BJ (cell line): ENCODE measurements around the gene APBB2. TPM values are rescaled to one million over a fixed set of nuclear protein-coding genes. Genes with fewer than 3 reads are reported as not detected.
A peak's percentile ranks its signal among the peaks of the same experiment; 100 is the strongest.

Experiments
- CTCF ChIA-PET: fragments of 350-600 bp; formaldehyde crosslinking; extraction: SDS; loops from one replicate; lab custom pipeline; 2021; ENCODE audit warnings: antibody characterized with exemption, inconsistent platforms; lab: Yijun Ruan, JAX
- POLR2A ChIA-PET: fragments of 300-600 bp; sonication (Branson Sonifier 250); formaldehyde crosslinking; extraction: SDS; loops from one replicate; lab custom pipeline; 2021; ENCODE audit warnings: antibody characterized with exemption; lab: Charles Lee
- DNase-seq: peaks from one replicate; pipeline ENCODE4 v3.0.0-alpha.2; 2011; ENCODE audit warnings: low read depth
- H3K27me3 ChIP-seq: 2 replicates; pipeline ENCODE4 v1.6.0; 2011; ENCODE audit warnings: low read length; ENCODE audit not compliant: control insufficient read depth, insufficient read depth
- H3K36me3 ChIP-seq: 2 replicates; pipeline ENCODE4 v1.5.1; 2011; ENCODE audit warnings: low read length; ENCODE audit not compliant: control insufficient read depth, insufficient read depth
- H3K4me3 ChIP-seq: 2 replicates; pipeline ENCODE4 v1.5.1; 2011; ENCODE audit warnings: low read depth, mild to moderate bottlenecking, control low read depth, low read length
- CTCF ChIP-seq: IDR thresholded peaks from 2 replicates; pipeline ENCODE4 v1.5.1; 2011; ENCODE audit warnings: low read depth, mild to moderate bottlenecking, control low read depth, inconsistent platforms, low read length, moderate library complexity; ENCODE audit not compliant: insufficient read depth
- polyA plus RNA-seq: library from polyadenylated mRNA; depleted of rRNA; stranded (reverse); fragments of >200 nt; gene quantifications from 2 replicates; pipeline ENCODE4 v1.2.3, GENCODE V29; 2011

APBB2 gene
- polyA plus RNA-seq, 1 experiment = 50.3 TPM

- CTCF ChIA-PET = interaction anchor here (0.6 to 4.7 kb wide), 18 partner anchors 9 to 1907 kb away, joined by 3 to 34 read pairs (median 4); no protein-coding TSS in a partner anchor
- no peak for DNase-seq
- no peaks in the 10 kb centered on the region for H3K27me3 ChIP-seq
- TF ChIP-seq CTCF = peak; percentile 74
- H3K36me3 ChIP-seq = peaks cover 6% of the 10 kb centered on the region
- POLR2A ChIA-PET = no interaction called here
- no peak overlapping the region for H3K4me3 ChIP-seq
Measured at GRCh38 chr4:40897557-40898203, 316.7 kb downstream of the APBB2 start.

- no peak for DNase-seq
- Histone ChIP-seq H3K4me3 (no peak overlapping the region), H3K36me3 (peaks cover 12% of the 10 kb centered on the region), H3K27me3 (no peaks in the 10 kb centered on the region)
- no peak for TF ChIP-seq CTCF
- CTCF ChIA-PET = no interaction called here
- POLR2A ChIA-PET = no interaction called here
Measured at GRCh38 chr4:40890764-40891163, 323.6 kb downstream of the APBB2 start.

GRCh38 chr4:40890199-40890598 lies 324.1 kb downstream of the APBB2 start:
- no peak for DNase-seq
- POLR2A ChIA-PET = no interaction called here
- H3K27me3 ChIP-seq = no peaks in the 10 kb centered on the region
- no peak overlapping the region for H3K4me3 ChIP-seq
- CTCF ChIA-PET = no interaction called here
- no peak for TF ChIP-seq CTCF
- peaks cover 10% of the 10 kb centered on the region for H3K36me3 ChIP-seq

GRCh38 chr4:40888933-40889332 lies 325.4 kb downstream of the APBB2 start:
- Histone ChIP-seq H3K27me3 (no peaks in the 10 kb centered on the region), H3K36me3 (peaks cover 10% of the 10 kb centered on the region), H3K4me3 (no peak overlapping the region)
- no peak for DNase-seq
- ChIA-PET POLR2A (no interaction called here), CTCF (interaction anchor here (0.8 to 3.7 kb wide), 3 partner anchors 9 to 20 kb away, joined by 3 to 34 read pairs (median 5); no protein-coding TSS in a partner anchor)
- TF ChIP-seq CTCF = no peak

GRCh38 chr4:40887764-40888131 lies 326.6 kb downstream of the APBB2 start:
- CTCF ChIA-PET = interaction anchor here (0.6 to 3.7 kb wide), 3 partner anchors 10 to 150 kb away, joined by 3 to 34 read pairs (median 5); no protein-coding TSS in a partner anchor
- no peak for TF ChIP-seq CTCF
- H3K27me3 ChIP-seq = no peaks in the 10 kb centered on the region
- DNase-seq = peak; percentile 37
- POLR2A ChIA-PET = no interaction called here
- H3K36me3 ChIP-seq = peaks cover 5% of the 10 kb centered on the region
- H3K4me3 ChIP-seq = no peak overlapping the region
